Inferior parietal cortex (tissue), 1 donor: Measurements from ENCODE around the gene COL8A1.

ENCODE experiments used
- DNase-seq: peaks from one replicate; pipeline ENCODE4 v3.0.0-alpha.2; 2016; ENCODE audit errors: extremely low spot score

The COL8A1 gene

GRCh38 chr3:99639579-99639978 is 1.2 kb downstream of the COL8A1 start:
- no peak for DNase-seq

- DNase-seq, result no peak
These were observed 1.9 kb downstream of the COL8A1 start for GRCh38 chr3:99640214-99640851.

- DNase-seq, result no peak
These were observed 3.1 kb downstream of the COL8A1 start for GRCh38 chr3:99641480-99641879.

GRCh38 chr3:99641982-99642381 is 3.6 kb downstream of the COL8A1 start:
- DNase-seq, result no peak

- DNase-seq, result no peak
These were observed 5.6 kb downstream of the COL8A1 start for GRCh38 chr3:99644017-99644416.

- DNase-seq, result no peak
These were observed 6.4 kb downstream of the COL8A1 start for GRCh38 chr3:99644746-99645145.

- no peak for DNase-seq
These were observed 7.1 kb downstream of the COL8A1 start for GRCh38 chr3:99645277-99646106.

GRCh38 chr3:99646107-99646435 is 7.7 kb downstream of the COL8A1 start:
- no peak for DNase-seq

- DNase-seq, result no peak
These were observed 8.7 kb downstream of the COL8A1 start for GRCh38 chr3:99647081-99647480.

GRCh38 chr3:99648101-99648500 is 9.7 kb downstream of the COL8A1 start:
- DNase-seq, result no peak

GRCh38 chr3:99648516-99648915 is 10.1 kb downstream of the COL8A1 start:
- DNase-seq, result no peak

GRCh38 chr3:99651531-99651930 is 13.1 kb downstream of the COL8A1 start:
- no peak for DNase-seq

- no peak for DNase-seq
These were observed 18.2 kb downstream of the COL8A1 start for GRCh38 chr3:99656624-99657023.

GRCh38 chr3:99658274-99658673 is 19.9 kb downstream of the COL8A1 start:
- DNase-seq, result no peak

GRCh38 chr3:99659032-99659431 is 20.6 kb downstream of the COL8A1 start:
- no peak for DNase-seq

GRCh38 chr3:99659951-99660350 is 21.6 kb downstream of the COL8A1 start:
- no peak for DNase-seq

GRCh38 chr3:99662838-99663570 is 24.6 kb downstream of the COL8A1 start:
- DNase-seq, result no peak

- no peak for DNase-seq
These were observed 25.6 kb downstream of the COL8A1 start for GRCh38 chr3:99663977-99664376.

GRCh38 chr3:99665017-99665416 is 26.6 kb downstream of the COL8A1 start:
- no peak for DNase-seq

- DNase-seq, result no peak
These were observed 27.8 kb downstream of the COL8A1 start for GRCh38 chr3:99666201-99666600.

GRCh38 chr3:99668044-99668443 is 29.6 kb downstream of the COL8A1 start:
- no peak for DNase-seq

- DNase-seq, result no peak
These were observed 31.6 kb downstream of the COL8A1 start for GRCh38 chr3:99669879-99670555.
